Activated T-cell treated with anti-CD3 and anti-CD28 coated beads, Interleukin-2, amount 50 U/mL, for 72 hours (primary cell): Measurements from ENCODE around the gene HIBADH. TPM values are rescaled to one million over a fixed set of nuclear protein-coding genes. Genes with fewer than 3 reads are reported as not detected.
"Not testable (repeated sequence)": the region's sequence is repeated elsewhere in the genome, so short reads cannot be mapped to it uniquely, and the experiment has no call there.

ENCODE experiments used
- ATAC-seq, 2 donors: fragments of 150-1000 bp; cut with Tn5 transposase; replicated peaks in 1 of 2; 2 replicates each; pipeline ENCODE4 v1.10.0; 2021; ENCODE audit warnings: moderate library complexity in 2 of 2, mild to moderate bottlenecking in 1 of 2
- DNase-seq, 2 donors: peaks; one replicate each; pipeline ENCODE4 v3.0.0; 2021 to 2022; ENCODE audit warnings: mixed read lengths in 1 of 2
- H3K27ac Mint-ChIP-seq: one replicate; pipeline ENCODE4 v1.8.0; 2022; ENCODE audit warnings: mild to moderate bottlenecking, moderate library complexity, mixed read lengths
- H3K27me3 Mint-ChIP-seq: one replicate; pipeline ENCODE4 v1.8.0; 2022; ENCODE audit warnings: low read depth, mixed read lengths
- H3K36me3 Mint-ChIP-seq, 2 donors: one replicate each; pipeline ENCODE4 v1.8.0; 2022; ENCODE audit warnings: mixed read lengths in 2 of 2, mild to moderate bottlenecking in 1 of 2; ENCODE audit not compliant: insufficient read depth in 2 of 2
- H3K4me1 Mint-ChIP-seq: one replicate; pipeline ENCODE4 v1.8.0; 2022; ENCODE audit warnings: low read depth, mixed read lengths
- H3K4me3 Mint-ChIP-seq, 2 donors: one replicate each; pipeline ENCODE4 v1.8.0; 2022; ENCODE audit warnings: mild to moderate bottlenecking in 2 of 2, mixed read lengths in 2 of 2, moderate library complexity in 2 of 2
- H3K9me3 Mint-ChIP-seq, 2 donors: one replicate each; pipeline ENCODE4 v1.8.0; 2022; ENCODE audit warnings: mixed read lengths in 2 of 2
- total RNA-seq, 2 donors: library from RNA; stranded (reverse); gene quantifications; one replicate each; pipeline ENCODE4 v1.2.3, GENCODE V29; 2022

The HIBADH gene
- total RNA-seq, 2 donors from 2014 or later: 18.2 to 20.0 TPM

GRCh38 chr7:27641581-27642230 lies 21.0 kb downstream of the HIBADH start:
- no peaks in the 10 kb centered on the region for H3K9me3 Mint-ChIP-seq
- peak overlapping the region; percentile 65 for H3K27ac Mint-ChIP-seq
- peak overlapping the region in 1 of 2 donors; percentile 55 for H3K4me3 Mint-ChIP-seq
- H3K27me3 Mint-ChIP-seq: no peaks in the 10 kb centered on the region
- peaks cover 3 to 4% of the 10 kb centered on the region in 2 donors for H3K36me3 Mint-ChIP-seq
- peaks cover 3% of the 10 kb centered on the region for H3K4me1 Mint-ChIP-seq
- no peak for DNase-seq
- no peak for ATAC-seq

GRCh38 chr7:27640884-27641574 lies 21.7 kb downstream of the HIBADH start:
- no peak overlapping the region for H3K4me3 Mint-ChIP-seq
- ATAC-seq: no peak
- no peaks in the 10 kb centered on the region for H3K9me3 Mint-ChIP-seq
- H3K36me3 Mint-ChIP-seq: peaks cover 3 to 4% of the 10 kb centered on the region in 2 donors
- H3K27ac Mint-ChIP-seq: peak overlapping the region; percentile 30
- H3K4me1 Mint-ChIP-seq: peaks cover 10% of the 10 kb centered on the region
- H3K27me3 Mint-ChIP-seq: no peaks in the 10 kb centered on the region
- DNase-seq: no peak

DNA sequence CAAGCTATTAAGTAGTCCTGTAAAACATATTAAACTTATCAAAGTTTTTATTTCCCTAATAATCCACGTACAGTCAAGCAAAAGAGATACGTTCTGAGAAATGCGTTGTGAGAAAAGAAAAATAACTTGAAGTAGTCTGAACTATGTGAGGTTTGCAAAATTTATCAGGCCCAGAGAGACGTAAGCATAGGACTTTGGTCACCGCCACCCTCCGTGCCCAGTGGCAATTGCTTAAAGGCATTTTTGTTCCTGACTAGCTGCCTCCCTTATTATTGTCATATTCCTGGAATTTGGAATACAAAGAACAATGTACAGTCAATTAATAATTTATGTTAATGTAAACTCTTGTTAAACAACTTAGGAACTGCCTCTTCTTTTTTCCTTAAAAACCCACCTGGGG lies 22.8 kb downstream of the HIBADH start:
- H3K27me3 Mint-ChIP-seq: no peaks in the 10 kb centered on the region
- DNase-seq: no peak
- no peak overlapping the region for H3K27ac Mint-ChIP-seq
- H3K4me3 Mint-ChIP-seq: no peak overlapping the region
- peaks cover 16% of the 10 kb centered on the region for H3K4me1 Mint-ChIP-seq
- no peaks in the 10 kb centered on the region for H3K9me3 Mint-ChIP-seq
- H3K36me3 Mint-ChIP-seq: peaks cover 3% of the 10 kb centered on the region in 2 donors
- no peak for ATAC-seq

- not testable (repeated sequence) for H3K27me3 Mint-ChIP-seq, H3K4me3 Mint-ChIP-seq, H3K27ac Mint-ChIP-seq, H3K9me3 Mint-ChIP-seq, H3K36me3 Mint-ChIP-seq, DNase-seq, ATAC-seq
- peaks cover 16% of the 10 kb centered on the region for H3K4me1 Mint-ChIP-seq
Measured at GRCh38 chr7:27639048-27639447, 23.6 kb downstream of the HIBADH start.

DNA sequence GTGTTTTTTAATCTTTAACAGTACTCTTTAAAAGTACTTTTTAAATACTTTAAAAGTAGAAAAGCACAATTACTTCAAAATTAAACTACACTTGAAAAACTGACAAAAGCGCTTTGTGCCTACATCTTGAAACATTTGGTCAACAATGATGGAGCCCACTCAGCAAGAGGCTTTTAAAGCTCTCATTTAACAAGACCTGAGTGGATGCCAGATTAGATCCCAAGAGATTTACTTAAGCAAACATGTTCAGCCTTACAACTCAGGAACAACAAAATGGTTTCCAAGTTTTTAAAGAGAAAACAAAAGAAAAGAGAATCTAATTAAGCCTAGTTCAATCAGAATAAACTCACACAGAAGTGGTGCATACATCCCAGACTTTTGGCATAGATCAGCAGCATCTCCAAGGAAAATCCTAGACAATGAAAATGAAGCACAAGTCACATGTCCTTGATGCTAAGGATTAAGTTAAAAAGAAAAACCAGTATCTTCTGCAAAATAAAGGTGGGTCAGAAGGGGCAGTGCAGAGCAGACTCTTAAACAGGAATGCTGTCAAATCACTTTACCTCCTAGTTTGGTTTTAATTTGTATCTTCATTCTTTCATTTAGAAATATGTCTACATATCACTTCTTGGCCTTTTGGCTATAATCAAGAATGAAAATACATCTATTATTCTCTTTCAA lies 26.2 kb downstream of the HIBADH start:
- Mint-ChIP-seq H3K27me3 (no peaks in the 10 kb centered on the region), H3K27ac (no peak overlapping the region), H3K36me3 (peaks cover 1 to 3% of the 10 kb centered on the region in 2 donors), H3K4me3 (no peak overlapping the region), H3K4me1 (peaks cover 16% of the 10 kb centered on the region), H3K9me3 (no peaks in the 10 kb centered on the region)
- no peak for DNase-seq
- no peak for ATAC-seq

- no peaks in the 10 kb centered on the region for H3K27me3 Mint-ChIP-seq
- no peak for ATAC-seq
- no peak overlapping the region for H3K27ac Mint-ChIP-seq
- no peak overlapping the region for H3K4me3 Mint-ChIP-seq
- no peaks in the 10 kb centered on the region for H3K9me3 Mint-ChIP-seq
- no peak for DNase-seq
- peaks cover 1 to 3% of the 10 kb centered on the region in 2 donors for H3K36me3 Mint-ChIP-seq
- H3K4me1 Mint-ChIP-seq: peaks cover 16% of the 10 kb centered on the region
Measured at GRCh38 chr7:27635728-27636127, 27.0 kb downstream of the HIBADH start.

DNA sequence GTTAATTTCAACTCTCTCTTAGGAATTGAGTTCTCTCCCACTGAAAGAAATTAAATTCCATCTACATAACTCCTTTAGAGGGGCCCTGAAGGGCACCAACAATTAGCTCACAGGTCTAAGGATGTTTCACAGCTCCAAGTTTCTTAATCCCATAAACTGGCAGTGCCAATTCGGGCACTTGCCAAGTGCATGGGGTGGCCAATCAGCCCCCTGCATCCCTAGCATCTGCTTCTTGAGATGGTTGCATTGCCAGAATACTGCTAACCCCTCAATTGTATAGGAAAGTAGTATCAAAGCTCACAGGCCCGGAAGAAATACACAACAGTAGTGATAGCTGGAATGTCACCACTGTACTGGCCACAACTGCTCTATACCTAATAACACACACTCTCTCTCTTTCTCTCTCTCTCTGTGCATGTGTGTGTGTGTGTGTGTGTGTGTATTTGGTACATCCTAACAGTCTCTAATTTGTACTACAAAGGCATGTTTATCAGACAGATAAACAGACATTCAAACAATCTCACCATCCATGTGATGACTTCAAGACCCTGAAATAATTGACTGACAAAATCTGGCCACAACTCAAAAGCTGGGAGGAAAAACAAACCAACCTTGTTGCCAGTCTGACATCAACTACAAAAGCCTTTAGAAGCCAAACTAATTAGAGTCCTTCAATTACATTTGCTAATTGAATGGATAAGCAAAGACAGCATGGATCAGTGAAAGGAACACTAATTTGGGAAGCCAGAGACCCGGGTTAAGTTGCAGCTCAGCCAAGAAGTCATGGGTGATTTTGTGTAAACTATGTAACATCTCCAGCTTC lies 27.8 kb downstream of the HIBADH start:
- H3K36me3 Mint-ChIP-seq: peaks cover 1 to 3% of the 10 kb centered on the region in 2 donors
- no peak overlapping the region for H3K4me3 Mint-ChIP-seq
- DNase-seq: no peak
- no peaks in the 10 kb centered on the region for H3K9me3 Mint-ChIP-seq
- no peaks in the 10 kb centered on the region for H3K27me3 Mint-ChIP-seq
- no peak for ATAC-seq
- H3K4me1 Mint-ChIP-seq: peaks cover 16% of the 10 kb centered on the region
- H3K27ac Mint-ChIP-seq: no peak overlapping the region

- DNase-seq: no peak
- no peak for ATAC-seq
- Mint-ChIP-seq H3K27me3 (no peaks in the 10 kb centered on the region), H3K9me3 (no peaks in the 10 kb centered on the region), H3K36me3 (peaks cover 0 to 1% of the 10 kb centered on the region in 2 donors), H3K4me1 (peaks cover 16% of the 10 kb centered on the region), H3K27ac (no peak overlapping the region), H3K4me3 (no peak overlapping the region)
Measured at GRCh38 chr7:27633062-27633461, 29.6 kb downstream of the HIBADH start.

- H3K4me3 Mint-ChIP-seq: no peak overlapping the region
- H3K36me3 Mint-ChIP-seq: peaks cover 0 to 1% of the 10 kb centered on the region in 2 donors
- H3K27ac Mint-ChIP-seq: no peak overlapping the region
- H3K4me1 Mint-ChIP-seq: peaks cover 10% of the 10 kb centered on the region
- no peaks in the 10 kb centered on the region for H3K9me3 Mint-ChIP-seq
- no peaks in the 10 kb centered on the region for H3K27me3 Mint-ChIP-seq
- DNase-seq (no peak), ATAC-seq (no peak)
Measured at GRCh38 chr7:27631391-27631790, 31.3 kb downstream of the HIBADH start.

GRCh38 chr7:27627146-27627545 lies 35.5 kb downstream of the HIBADH start:
- DNase-seq: no peak
- Mint-ChIP-seq H3K27me3 (no peaks in the 10 kb centered on the region), H3K9me3 (peaks cover 0 to 10% of the 10 kb centered on the region in 2 donors), H3K4me3 (no peak overlapping the region), H3K27ac (no peak overlapping the region), H3K36me3 (peaks cover 8 to 11% of the 10 kb centered on the region in 2 donors), H3K4me1 (no peaks in the 10 kb centered on the region)
- no peak for ATAC-seq

DNA sequence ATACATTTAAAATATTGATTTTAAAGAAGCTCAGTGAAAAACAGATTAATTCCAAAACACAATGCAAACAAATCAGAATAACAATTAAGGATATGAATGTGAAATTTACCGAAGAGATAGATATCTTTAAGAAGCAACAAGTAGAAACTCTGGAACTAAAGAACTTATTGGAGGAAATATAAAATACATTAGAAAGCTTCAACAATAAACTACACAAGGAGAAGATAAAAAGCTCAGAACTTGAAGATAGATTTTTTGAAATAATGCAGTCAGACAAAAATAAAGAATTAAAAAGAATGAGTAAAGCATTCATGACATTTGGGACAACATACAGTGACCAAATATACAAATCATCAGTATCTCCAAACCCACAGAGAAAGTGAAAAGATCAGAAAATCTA lies 43.2 kb downstream of the HIBADH start:
- no peak overlapping the region for H3K27ac Mint-ChIP-seq
- H3K4me3 Mint-ChIP-seq: no peak overlapping the region
- H3K27me3 Mint-ChIP-seq: no peaks in the 10 kb centered on the region
- no peaks in the 10 kb centered on the region for H3K4me1 Mint-ChIP-seq
- no peak for DNase-seq
- peaks cover 16% of the 10 kb centered on the region in 2 donors for H3K9me3 Mint-ChIP-seq
- no peak for ATAC-seq
- peaks cover 23 to 35% of the 10 kb centered on the region in 2 donors for H3K36me3 Mint-ChIP-seq

DNA sequence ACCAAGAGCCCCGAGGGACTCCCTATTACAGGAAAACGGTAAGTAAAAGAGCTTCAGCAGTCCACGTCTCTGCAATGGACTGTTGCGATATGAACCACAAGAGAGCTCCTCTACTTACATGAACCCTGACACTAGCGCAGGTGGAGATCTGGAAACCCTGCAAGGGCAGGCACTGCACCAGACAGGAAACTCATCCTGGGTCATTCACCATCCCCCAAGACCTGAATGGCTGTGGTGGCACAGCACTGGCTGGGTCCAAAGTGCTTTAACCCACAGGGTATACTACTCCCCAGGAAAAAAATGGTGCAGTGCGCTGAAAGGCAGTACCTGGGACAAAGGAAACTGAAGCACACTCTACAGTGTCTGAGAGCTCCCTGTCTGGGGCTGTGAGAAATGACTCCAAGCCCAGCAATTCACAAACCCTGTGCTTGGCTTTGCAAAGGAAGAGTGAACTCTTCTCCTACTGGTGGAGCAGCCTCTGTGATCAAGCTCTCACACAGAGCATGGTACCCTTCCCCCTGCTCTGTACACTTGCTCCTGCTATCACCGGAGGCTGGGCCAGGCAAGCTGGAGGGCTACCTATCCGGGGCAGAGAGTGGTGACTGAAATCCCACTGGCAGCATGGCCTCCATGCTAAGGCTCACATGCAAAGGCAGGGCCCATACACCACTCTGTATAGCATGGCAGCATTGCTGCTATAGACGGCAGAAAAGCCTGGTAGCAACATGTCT lies 44.9 kb downstream of the HIBADH start:
- H3K36me3 Mint-ChIP-seq: peaks cover 19 to 32% of the 10 kb centered on the region in 2 donors
- peaks cover 11 to 16% of the 10 kb centered on the region in 2 donors for H3K9me3 Mint-ChIP-seq
- H3K4me3 Mint-ChIP-seq: no peak overlapping the region
- H3K4me1 Mint-ChIP-seq: no peaks in the 10 kb centered on the region
- H3K27ac Mint-ChIP-seq: no peak overlapping the region
- H3K27me3 Mint-ChIP-seq: no peaks in the 10 kb centered on the region
- no peak for ATAC-seq
- no peak for DNase-seq
